ENCODE measurements around the gene SLC36A3. TPM values are rescaled to one million over a fixed set of nuclear protein-coding genes. Genes with fewer than 3 reads are reported as not detected.

Gene SLC36A3
- total RNA-seq, 3 donors from 2014 or later (not counting 1 experiment from before 2014, with no cell fraction given) = not detected

DNA sequence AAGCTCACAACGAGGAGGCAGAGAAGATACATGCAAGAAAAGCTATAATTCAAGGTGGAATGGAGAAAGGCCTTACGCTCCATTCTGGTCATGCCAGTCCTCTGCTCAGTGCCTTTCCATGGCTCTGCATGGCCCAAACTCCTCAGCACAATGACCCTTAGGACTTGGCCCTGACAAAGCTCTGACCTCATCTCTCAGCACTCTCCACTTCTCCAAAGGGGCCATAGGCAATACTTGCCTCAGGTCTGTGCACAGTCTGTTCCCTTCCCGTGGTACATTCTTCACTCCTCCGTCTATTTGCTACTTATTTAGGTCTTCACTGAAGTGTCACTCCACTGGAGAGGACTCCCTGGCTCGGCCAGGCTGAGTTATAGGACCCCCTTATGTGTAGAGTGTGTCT is 24.7 kb downstream of the SLC36A3 start:
- Mint-ChIP-seq H3K27me3 (ENCODE audit: low read depth in 2 of 2) (peaks cover 2 to 13% of the 10 kb centered on the region in 2 donors), H3K4me1 (no peaks in the 10 kb centered on the region), H3K9me3 (no peaks in the 10 kb centered on the region), H3K36me3 (no peaks in the 10 kb centered on the region), H3K4me3 (no peak overlapping the region), H3K27ac (no peak overlapping the region)
- Histone ChIP-seq H3K36me3 (ENCODE audit: control insufficient read depth, insufficient read depth, low read length) (no peaks in the 10 kb centered on the region), H3K27me3 (ENCODE audit: control insufficient read depth, insufficient read depth, low read length) (no peaks in the 10 kb centered on the region), H3K4me3 (ENCODE audit: low read length) (no peak overlapping the region), H3K9me3 (ENCODE audit: control insufficient read depth, insufficient read depth, low read length) (no peaks in the 10 kb centered on the region), H3K4me1 (ENCODE audit: control insufficient read depth, insufficient read depth, low read length) (no peaks in the 10 kb centered on the region), H3K27ac (ENCODE audit: low read length) (no peak overlapping the region)
- ATAC-seq (no peak), DNase-seq (no peak)
- 95% methylated on average over 4 of the region's 5 CpGs for WGBS (ENCODE audit: insufficient coverage)
- intact Hi-C loops (cut with micrococcal nuclease) = no loop called here
- TF ChIP-seq, protein P1, sequence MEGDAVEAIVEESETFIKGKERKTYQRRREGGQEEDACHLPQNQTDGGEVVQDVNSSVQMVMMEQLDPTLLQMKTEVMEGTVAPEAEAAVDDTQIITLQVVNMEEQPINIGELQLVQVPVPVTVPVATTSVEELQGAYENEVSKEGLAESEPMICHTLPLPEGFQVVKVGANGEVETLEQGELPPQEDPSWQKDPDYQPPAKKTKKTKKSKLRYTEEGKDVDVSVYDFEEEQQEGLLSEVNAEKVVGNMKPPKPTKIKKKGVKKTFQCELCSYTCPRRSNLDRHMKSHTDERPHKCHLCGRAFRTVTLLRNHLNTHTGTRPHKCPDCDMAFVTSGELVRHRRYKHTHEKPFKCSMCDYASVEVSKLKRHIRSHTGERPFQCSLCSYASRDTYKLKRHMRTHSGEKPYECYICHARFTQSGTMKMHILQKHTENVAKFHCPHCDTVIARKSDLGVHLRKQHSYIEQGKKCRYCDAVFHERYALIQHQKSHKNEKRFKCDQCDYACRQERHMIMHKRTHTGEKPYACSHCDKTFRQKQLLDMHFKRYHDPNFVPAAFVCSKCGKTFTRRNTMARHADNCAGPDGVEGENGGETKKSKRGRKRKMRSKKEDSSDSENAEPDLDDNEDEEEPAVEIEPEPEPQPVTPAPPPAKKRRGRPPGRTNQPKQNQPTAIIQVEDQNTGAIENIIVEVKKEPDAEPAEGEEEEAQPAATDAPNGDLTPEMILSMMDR (IDR thresholded peaks at IDR 0.05) = no peak

DNA sequence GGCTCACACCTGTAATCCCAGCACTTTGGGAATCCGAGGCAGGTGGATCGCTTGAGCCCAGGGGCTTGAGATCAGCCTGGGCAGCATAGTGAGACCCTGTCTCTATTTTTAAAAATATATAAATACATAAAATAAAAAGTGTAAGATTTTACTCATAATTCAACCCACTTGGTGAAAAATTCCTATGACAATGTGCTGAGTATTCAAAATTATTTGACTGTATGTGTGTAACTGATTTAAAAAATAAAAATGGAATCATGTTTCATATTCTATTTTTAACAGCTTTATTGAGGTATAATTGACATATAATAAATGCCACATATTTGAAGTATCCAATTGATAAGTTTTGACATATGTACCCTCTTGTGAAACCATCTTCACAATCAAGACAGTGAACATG is 27.8 kb downstream of the SLC36A3 start:
- H3K4me3 ChIP-seq (ENCODE audit: low read length) = no peak overlapping the region
- Mint-ChIP-seq H3K4me1 (no peaks in the 10 kb centered on the region), H3K27ac (no peak overlapping the region), H3K4me3 (no peak overlapping the region), H3K36me3 (no peaks in the 10 kb centered on the region), H3K27me3 (ENCODE audit: low read depth in 2 of 2) (peaks cover 2 to 13% of the 10 kb centered on the region in 2 donors), H3K9me3 (no peaks in the 10 kb centered on the region)
- WGBS (ENCODE audit: insufficient coverage) = 90% methylated on average over 2 of the region's 2 CpGs
- TF ChIP-seq, protein P1 (IDR thresholded peaks at IDR 0.05) = no peak
- H3K36me3 ChIP-seq (ENCODE audit: control insufficient read depth, insufficient read depth, low read length) = no peaks in the 10 kb centered on the region
- DNase-seq (no peak), ATAC-seq (no peak)
- no peak overlapping the region for H3K27ac ChIP-seq (ENCODE audit: low read length)
- H3K9me3 ChIP-seq (ENCODE audit: control insufficient read depth, insufficient read depth, low read length) = no peaks in the 10 kb centered on the region
- H3K27me3 ChIP-seq (ENCODE audit: control insufficient read depth, insufficient read depth, low read length) = no peaks in the 10 kb centered on the region
- no peaks in the 10 kb centered on the region for H3K4me1 ChIP-seq (ENCODE audit: control insufficient read depth, insufficient read depth, low read length)
- intact Hi-C loops (cut with micrococcal nuclease) = no loop called here

DNA sequence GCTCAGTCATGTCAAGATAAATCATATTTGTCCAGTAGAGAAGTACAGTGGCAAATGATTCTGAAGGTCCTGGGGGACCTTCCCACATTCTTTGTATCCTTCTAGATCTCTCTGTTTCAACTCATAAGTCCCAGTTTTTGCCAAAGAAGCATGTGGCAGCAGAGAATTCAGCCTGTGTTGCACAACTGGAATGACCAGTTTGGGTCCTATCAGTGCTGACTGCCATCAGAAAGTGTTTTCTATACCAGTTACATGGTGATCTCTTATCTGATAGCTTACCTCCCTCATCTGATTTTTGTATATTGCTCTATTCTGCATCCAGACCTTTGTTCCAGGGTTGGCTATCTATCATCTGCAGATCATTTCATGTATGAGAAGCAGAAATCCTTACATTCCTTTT is 28.9 kb downstream of the SLC36A3 start:
- H3K27me3 Mint-ChIP-seq (ENCODE audit: low read depth in 2 of 2) = peaks cover 2 to 13% of the 10 kb centered on the region in 2 donors

DNA sequence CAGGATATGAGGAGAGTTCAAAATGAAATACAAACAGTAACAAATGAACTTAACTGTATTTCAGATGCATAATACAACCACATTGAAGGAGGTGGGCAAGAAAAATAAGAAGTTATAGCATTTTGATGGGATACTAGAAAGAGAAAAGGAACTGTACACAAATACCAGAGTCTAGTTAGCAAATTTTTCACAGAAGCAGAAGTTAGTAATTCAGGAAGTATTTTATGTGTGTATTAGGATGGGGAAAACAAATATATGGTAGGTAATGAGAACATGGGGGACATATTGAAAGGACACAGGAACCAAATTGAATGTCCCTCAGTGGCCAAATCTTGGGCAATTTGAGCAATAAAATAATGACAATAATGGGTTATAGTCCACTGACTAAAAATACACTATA is 32.2 kb downstream of the SLC36A3 start:
- Histone ChIP-seq H3K36me3 (ENCODE audit: control insufficient read depth, insufficient read depth, low read length) (peaks cover 20% of the 10 kb centered on the region), H3K4me1 (ENCODE audit: control insufficient read depth, insufficient read depth, low read length) (no peaks in the 10 kb centered on the region), H3K9me3 (ENCODE audit: control insufficient read depth, insufficient read depth, low read length) (no peaks in the 10 kb centered on the region), H3K4me3 (ENCODE audit: low read length) (no peak overlapping the region), H3K27me3 (ENCODE audit: control insufficient read depth, insufficient read depth, low read length) (no peaks in the 10 kb centered on the region), H3K27ac (ENCODE audit: low read length) (no peak overlapping the region)
- Mint-ChIP-seq H3K4me3 (no peak overlapping the region), H3K27ac (no peak overlapping the region), H3K4me1 (no peaks in the 10 kb centered on the region), H3K27me3 (ENCODE audit: low read depth in 2 of 2) (no peaks in the 10 kb centered on the region), H3K9me3 (no peaks in the 10 kb centered on the region), H3K36me3 (no peaks in the 10 kb centered on the region)
- TF ChIP-seq, protein P1 (IDR thresholded peaks at IDR 0.05) = no peak
- ATAC-seq = no peak
- no peak for DNase-seq
- intact Hi-C loops (cut with micrococcal nuclease) = no loop called here

More for the DNA sequence above, 28.9 kb downstream of the SLC36A3 start:
- no peak for ATAC-seq
- H3K27ac ChIP-seq (ENCODE audit: low read length) = no peak overlapping the region
- TF ChIP-seq, protein P1 (IDR thresholded peaks at IDR 0.05) = no peak
- H3K9me3 ChIP-seq (ENCODE audit: control insufficient read depth, insufficient read depth, low read length) = no peaks in the 10 kb centered on the region
- Mint-ChIP-seq H3K27ac (no peak overlapping the region), H3K4me1 (no peaks in the 10 kb centered on the region), H3K9me3 (no peaks in the 10 kb centered on the region), H3K4me3 (no peak overlapping the region), H3K36me3 (no peaks in the 10 kb centered on the region)
- no peaks in the 10 kb centered on the region for H3K4me1 ChIP-seq (ENCODE audit: control insufficient read depth, insufficient read depth, low read length)
- H3K36me3 ChIP-seq (ENCODE audit: control insufficient read depth, insufficient read depth, low read length) = no peaks in the 10 kb centered on the region
- no peak for DNase-seq
- H3K27me3 ChIP-seq (ENCODE audit: control insufficient read depth, insufficient read depth, low read length) = no peaks in the 10 kb centered on the region
- intact Hi-C loops (cut with micrococcal nuclease) = no loop called here
- no peak overlapping the region for H3K4me3 ChIP-seq (ENCODE audit: low read length)
